Left kidney (tissue), 2 donors: Measurements from ENCODE around the gene GATAD2A. TPM values are rescaled to one million over a fixed set of nuclear protein-coding genes. Genes with fewer than 3 reads are reported as not detected.
A peak's percentile ranks its signal among the peaks of the same experiment; 100 is the strongest.

Source experiments
- DNase-seq: peaks from one replicate; pipeline ENCODE4 v3.0.0-alpha.2; 2013
- polyA plus RNA-seq: library from polyadenylated mRNA; unstranded; fragments of 120-200 nt; gene quantifications from one replicate; pipeline ENCODE4 v1.2.1, GENCODE V29; 2013; ENCODE audit not compliant: insufficient read length

Gene GATAD2A
- polyA plus RNA-seq, 1 donor, result 43.1 TPM

DNA sequence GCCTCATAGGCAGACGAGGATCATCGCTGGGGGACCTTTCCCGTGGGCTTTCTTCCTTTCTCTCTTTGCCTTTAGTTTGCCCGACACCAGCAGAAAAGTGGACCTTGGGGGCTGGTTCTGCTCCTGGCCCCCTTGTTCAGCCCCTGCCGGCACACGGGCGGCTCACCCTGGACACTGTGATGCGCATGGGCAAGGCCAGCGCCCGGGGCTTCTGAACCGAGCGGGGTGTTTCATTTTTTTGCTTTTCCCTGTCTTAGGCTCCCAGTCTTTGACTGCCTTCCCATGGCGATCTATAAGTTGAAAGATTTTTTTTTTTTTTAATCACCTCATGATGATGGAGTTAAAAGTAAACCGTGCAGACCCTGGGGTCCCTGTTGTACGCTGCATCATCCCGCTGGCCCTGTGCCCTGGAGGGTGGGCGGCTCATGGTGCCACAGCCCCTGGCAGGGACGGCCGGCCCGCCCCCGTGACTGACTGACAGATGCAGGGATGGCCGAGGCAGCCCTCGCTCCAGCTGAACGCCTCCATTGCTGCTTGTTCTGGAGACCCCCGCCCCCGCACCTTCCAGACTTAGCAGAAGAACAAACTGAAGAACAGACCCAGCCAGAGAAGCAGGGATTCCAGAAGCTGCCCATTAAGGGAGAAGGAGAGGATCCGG lies 100.3 kb downstream of the GATAD2A start:
- no peak for DNase-seq

DNA sequence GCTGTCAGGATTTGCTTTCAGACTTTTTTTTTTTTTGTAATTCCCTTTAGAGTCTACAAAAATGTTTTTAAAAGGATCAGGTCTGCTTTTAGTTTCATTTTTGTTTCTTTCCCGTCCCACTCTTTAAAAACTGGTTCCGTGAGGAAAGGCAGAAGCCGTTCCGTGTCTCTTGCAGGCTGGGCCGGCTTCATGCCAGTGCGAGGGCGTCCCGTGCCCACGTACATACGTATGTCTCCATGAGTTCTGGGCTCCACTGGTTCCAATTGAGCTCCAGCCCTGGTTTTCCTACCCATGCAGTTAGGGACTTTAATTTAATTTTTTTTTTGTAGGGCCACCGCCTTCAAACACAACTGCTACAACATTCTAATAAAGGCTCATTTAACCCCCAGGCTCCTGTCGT lies 101.1 kb downstream of the GATAD2A start:
- no peak for DNase-seq

DNA sequence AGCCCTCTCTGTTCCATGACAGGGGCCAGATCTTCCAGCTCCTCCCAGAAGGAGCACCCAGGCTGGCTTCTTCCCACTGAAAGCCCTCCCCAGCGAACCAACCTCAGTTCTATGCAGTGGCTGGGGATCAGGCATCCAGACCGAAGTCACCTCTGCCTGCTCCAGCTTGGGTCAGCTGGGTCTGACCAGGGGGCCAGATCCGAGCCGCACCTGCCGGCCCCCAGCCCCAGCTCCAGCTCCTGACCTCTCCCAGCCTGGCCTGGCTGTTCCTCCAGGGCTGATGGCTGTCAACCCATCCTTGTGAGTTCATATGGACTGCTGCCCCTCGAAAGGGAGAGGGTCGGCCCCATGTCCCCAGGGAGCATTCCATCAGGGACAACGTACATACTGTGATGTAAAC lies 101.9 kb downstream of the GATAD2A start:
- no peak for DNase-seq

DNA sequence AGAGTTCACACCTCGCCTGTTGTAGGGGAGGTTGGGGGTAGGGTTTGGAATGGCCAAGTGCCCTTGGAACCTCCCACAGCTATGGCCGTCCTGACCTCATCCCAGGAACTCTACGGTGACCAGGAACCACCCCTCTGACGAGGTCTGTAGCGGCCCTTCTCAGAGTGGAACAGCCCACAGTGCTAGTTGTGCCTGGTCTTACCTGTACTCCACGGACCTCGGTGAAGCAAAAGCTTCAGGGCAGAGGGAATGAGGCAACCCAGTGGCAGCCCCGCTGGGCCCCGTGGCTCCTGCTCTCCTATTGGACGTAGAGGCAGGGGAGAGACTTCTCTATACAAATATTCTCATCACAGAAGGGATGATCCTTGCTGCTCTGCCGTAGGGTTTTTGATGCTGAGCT lies 102.7 kb downstream of the GATAD2A start:
- DNase-seq, result no peak

DNA sequence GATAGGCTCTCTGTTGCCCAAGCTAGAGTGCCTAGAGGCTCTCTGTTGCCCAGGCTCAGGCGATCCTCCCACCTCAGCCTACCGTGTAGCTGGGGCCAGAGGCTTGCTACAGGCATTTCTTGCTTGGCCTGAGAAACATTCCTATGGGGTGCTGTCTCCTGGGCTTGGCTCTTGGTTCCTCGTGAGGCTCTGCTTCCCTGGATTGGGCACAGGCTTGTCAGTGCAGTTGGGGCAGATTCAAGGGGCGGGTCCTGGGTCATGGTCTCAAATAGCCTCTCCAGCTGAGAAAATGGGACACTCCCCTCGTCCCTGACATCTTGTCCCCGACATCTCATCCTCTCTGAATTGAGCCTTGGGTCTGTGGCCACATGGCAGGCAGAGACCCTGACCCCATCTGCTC lies 105.0 kb downstream of the GATAD2A start:
- DNase-seq, result no peak

DNA sequence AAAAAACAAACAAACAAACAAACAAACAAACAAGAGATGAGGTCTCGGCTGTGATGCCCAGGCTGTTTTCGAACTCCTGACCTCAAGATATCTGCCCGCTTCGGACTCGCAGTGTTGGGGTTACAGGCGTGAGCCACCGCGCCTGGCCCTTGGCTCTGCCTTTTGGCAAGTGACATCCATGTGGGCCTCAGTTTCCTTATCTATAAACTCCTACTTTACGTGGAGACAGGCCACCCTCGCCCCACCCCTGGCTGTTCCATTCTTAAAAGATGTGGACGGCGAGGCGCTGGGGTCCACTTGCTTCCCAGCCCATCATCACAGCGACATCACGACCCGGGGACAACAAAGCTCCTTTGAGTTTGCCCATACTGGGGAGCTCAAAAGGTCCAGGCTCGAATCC lies 108.2 kb downstream of the GATAD2A start:
- no peak for DNase-seq

DNA sequence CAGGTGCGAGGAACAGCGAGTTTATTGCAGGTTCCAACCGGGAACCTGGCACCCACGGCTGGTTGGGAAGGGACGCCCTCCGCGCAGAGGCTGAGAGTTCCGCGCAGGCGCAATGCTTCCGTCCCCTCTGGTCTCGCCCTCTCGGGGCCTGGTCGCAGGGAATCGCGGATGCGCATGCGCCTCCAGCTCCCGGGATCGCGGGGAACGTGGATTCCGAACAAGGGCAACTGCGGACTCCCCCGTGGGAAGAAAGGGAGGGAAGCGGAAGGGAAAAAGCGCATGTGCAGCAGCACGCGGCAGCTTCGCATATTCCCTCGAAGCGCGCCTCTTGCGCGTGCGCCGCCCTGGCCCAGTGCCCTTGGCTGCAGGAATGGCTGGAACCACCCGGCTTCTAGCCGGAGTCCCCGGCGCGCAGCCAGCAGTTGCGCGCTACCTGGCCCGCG lies 108.8 kb downstream of the GATAD2A start:
- peak; percentile 63 for DNase-seq

DNA sequence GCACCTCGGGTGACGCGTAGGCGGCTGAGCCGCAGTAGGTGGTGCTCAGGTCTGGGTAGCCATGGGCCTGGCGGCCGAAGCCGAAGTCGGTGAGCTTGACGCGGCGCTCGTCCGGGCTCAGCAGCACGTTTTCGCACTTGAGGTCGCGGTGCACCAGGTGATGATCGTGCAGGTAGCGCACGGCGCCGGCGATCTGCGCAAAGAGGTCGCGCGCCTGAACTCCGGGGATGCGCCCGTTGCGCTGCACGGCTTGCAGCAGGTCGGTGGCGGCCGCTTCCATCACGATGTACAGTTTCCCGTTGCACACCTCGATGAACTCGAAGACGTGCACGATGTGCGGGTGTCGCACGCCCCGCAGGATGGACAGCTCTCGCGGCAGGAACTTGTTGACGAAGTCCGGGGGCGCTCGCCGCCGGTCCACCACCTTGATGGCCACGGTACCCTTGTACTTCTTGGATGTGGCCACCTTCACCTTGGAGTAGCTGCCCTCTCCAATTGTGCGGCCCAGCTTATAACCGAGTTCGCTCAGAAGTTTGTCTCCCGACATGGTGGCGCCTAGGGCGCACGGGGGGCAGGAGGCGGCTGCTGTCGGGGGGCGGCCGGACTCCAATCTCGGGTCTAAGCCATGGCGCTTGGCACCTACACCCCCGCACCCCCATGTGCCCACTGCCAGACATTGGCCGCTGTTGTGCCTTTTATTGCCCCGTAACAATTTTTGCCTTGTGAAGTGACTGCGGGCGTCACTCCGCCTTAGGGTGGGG lies 109.6 kb downstream of the GATAD2A start, which contains the start of gene TSSK6:
TSSK6 (minus strand) TSS at position 668 of the 761 bp plus-strand sequence; CDS start at position 547, 121 bp downstream.
- no peak for DNase-seq

DNA sequence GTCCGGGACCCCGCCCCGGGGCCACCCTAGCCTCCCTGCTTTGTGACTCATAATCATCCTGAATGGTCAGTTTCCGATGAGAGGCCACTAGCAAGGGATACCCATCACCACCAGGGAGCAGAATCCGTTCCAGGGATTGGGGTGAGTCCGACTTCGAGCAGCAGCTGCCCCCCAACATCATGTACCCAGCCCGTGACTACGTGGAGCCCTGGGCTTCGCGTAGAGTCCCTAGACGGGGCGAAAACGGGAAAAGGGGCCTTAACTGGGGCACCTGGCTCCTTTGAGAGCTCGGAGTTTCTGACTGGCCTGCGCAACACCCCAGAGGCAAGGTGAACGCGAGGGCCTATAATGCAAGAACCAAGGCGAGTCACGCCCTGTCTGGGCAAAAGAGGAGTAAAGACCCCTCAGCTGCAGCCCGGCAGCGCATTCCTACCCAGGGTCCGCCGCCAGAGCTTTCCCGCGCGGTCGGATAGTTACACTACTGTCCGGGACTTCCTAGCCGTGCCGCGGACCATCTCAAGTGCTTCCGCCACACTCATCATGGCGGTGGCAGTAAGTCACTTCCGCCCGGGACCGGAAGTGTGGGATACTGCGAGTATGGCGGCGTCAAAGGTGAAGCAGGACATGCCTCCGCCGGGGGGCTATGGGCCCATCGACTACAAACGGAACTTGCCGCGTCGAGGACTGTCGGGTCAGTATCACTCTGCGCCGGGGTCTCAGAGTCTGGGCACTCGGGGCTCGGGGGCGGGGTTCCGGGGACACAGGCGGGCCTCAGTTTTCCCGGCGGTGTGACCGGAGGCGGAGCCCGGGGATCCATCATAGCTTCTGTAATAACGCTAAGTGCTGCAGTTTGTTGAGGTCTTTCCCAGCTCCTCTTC lies 110.4 kb downstream of the GATAD2A start, which contains the start of gene NDUFA13:
NDUFA13 (plus strand) TSS at position 584 of the 878 bp plus-strand sequence; CDS start at position 598, 14 bp downstream.
- DNase-seq, result peak; percentile 97

DNA sequence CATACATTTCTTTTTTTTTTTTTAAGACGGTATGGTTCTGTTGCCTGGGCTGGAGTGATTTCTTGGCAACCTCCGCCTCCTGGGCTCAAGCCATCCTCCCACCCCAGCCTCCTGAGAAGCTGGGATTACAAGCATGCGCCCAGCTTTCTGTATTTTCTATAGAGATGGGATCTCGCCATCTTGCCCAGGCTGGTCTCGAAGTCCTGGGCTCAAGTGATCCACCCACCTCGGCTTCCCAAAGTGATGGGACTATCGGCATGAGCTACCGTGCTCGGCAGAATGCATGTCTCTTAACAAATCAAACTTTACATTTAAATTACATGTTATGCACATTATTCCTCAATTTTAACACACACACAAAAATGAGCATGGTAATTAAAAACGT lies 111.8 kb downstream of the GATAD2A start:
- DNase-seq, result no peak

DNA sequence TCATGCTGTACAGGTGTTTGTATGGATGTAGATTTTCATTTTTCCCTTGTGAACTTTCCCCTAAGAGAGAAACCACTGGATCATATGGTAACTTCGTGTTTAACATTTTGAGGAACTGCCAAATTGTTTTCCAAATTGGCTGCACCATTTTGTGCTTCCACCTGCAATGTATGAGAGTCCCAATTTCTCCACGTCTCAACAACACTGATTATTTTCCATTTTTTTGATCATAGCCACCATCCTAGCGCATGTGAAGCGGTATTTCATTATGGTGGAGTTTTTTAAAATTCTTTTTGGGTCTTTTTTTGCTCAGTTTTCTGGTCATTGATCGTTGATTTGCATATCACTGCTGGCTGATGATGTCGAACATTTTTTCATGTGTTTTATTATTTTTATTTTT lies 115.5 kb downstream of the GATAD2A start:
- DNase-seq, result no peak

DNA sequence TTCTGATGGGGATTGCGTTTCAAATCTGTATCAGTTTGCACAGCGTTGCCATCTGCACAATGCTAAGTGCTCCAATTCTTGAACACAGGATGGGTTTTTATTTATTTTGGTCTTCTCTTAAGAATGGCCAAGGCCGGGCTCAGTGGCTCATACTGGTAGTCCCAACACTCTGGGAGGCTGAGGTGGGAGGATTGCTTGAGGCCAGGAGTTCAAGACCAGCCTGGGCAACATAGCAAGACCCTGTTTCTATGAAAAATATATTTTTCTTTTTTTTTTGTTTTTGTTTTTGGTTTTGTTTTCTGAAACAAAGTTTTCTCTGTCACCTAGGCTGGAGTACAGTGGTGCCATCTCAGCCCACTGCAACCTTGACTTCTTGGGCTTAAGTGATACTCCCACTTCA lies 117.7 kb downstream of the GATAD2A start:
- DNase-seq, result no peak

DNA sequence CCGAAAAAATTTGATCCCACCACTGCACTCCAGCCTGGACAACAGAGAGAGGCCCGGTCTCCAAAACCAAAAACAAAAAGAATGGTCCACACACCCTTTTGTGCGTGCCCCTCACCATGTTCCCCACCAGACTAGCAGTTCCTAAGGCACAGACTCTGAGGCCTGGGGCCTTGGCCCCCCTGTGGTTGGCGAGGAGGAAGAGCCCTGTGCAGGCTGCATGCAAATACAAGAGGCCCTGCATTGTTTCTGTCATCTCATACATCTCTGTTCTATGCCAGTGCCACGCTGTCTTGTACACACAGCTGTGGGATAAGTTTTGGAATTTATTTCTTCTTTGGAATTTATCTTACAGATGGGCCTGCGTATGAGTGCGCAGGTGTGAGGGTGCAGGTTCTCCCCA lies 118.6 kb downstream of the GATAD2A start:
- no peak for DNase-seq

DNA sequence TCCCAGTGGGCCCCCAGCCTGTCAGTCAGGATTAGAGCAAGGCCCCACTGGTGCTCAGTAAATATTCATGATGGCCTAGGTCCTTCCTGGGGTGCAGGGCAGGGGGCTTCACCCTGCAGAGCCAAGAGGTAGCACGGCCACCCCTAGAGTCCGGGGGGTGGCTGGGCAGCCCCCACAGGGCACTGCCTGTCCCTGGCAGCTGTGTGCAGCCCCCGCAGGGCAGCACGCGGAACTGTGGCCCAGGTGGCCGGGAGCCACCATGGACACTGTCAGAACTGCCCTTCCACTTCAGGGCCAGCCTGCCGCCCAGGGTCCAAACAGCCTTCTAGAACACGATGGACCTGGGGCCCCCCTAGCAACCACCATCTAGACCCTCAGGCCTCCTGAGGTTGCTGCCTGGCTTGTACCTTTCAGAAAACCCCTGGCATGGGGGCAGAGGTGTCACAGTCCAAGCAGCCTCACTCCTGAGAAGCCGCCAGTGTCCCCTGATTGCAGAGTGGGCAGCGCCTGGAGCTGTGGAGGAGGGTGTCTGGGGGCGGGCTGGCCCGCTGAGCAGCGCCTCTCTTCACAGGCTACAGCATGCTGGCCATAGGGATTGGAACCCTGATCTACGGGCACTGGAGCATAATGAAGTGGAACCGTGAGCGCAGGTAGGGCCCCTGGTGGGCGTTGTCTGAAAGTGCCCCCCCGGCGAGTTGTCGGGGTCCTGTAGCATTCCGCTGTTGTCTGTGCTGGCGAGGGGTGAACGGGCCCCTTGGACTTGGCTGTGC lies 120.3 kb downstream of the GATAD2A start:
- DNase-seq, result no peak

DNA sequence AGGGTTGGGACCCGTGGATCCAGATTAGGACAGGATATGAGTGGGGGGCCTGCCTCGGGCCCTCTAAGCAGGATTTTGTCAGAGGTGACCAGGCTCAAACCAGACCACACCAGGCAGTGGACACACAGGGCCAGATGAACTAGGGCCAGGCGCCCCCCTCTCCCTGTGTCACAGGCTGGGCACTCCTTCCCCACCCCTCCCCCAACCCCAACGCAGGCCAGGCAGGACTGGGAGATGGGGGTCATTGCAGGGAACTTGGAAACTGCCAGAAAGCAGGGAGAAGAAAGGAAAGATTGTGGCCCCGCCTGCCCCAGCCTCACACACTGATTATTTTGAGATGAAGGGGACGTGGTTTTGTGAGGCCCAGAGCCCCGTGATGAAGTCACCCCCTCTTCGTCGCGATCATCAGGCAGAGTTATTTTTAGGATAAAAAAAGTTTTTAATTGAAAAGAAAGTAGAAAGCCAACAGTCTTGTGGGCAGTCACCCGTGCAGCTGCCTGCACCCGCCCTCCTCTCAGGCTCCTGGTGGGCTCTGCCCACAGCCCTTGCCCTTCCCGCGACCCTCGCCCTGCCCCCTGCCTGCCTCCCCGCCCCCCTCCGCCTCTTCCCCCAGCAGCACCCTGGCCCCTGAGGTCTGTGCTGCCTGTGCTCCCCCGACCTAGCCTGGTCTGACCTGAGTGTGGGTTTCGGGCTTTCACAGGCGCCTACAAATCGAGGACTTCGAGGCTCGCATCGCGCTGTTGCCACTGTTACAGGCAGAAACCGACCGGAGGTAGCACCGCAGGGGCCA lies 121.3 kb downstream of the GATAD2A start:
- DNase-seq, result no peak

DNA sequence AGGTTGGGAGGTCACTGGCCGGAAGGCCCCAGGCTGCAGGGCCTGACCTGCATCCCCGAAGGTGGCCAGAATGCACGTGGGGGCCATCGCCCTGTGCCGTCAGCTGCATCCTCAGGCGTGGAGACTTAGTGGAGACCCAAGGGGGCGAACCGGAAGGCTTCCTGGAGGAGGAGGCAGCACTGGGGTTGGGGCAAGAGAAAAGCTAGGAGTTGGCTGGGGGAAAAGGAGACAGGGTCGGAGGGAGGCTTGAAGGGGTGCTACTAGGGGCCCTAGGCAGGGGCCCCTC lies 121.8 kb downstream of the GATAD2A start:
- DNase-seq, result no peak

DNA sequence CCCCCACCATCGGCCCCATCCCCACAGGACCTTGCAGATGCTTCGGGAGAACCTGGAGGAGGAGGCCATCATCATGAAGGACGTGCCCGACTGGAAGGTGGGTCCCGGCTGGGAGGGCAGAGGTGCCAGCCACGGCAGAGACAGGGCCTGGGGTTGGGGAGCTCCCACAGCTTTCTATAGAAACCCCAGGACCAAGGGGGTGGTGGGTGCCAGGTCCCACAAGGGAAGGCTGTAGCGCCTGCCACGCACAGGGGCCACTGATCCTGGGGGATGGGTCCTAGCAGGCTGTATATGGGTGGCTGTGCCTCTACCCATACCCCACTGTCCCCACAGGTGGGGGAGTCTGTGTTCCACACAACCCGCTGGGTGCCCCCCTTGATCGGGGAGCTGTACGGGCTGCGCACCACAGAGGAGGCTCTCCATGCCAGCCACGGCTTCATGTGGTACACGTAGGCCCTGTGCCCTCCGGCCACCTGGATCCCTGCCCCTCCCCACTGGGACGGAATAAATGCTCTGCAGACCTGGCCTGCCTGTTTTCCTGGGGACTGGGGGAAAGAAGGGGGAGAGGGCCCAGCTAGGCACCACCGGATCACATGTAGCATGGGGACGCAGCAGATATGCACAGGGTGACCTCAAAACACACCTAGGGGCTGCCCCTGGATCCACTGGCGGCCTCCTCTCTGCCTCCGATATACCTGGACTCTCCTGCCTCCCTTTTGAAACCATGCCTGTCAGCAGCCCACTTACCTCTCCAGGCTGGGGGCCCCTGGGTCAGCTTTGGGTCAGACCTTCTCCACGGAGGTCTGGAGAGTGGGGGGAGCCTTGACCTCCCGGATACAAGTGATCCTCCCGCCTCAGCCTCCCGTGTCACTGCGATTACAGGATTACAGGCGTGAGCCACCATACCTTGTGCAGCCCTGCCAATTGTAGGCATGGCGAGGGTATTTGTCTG lies 122.5 kb downstream of the GATAD2A start:
- DNase-seq, result no peak

DNA sequence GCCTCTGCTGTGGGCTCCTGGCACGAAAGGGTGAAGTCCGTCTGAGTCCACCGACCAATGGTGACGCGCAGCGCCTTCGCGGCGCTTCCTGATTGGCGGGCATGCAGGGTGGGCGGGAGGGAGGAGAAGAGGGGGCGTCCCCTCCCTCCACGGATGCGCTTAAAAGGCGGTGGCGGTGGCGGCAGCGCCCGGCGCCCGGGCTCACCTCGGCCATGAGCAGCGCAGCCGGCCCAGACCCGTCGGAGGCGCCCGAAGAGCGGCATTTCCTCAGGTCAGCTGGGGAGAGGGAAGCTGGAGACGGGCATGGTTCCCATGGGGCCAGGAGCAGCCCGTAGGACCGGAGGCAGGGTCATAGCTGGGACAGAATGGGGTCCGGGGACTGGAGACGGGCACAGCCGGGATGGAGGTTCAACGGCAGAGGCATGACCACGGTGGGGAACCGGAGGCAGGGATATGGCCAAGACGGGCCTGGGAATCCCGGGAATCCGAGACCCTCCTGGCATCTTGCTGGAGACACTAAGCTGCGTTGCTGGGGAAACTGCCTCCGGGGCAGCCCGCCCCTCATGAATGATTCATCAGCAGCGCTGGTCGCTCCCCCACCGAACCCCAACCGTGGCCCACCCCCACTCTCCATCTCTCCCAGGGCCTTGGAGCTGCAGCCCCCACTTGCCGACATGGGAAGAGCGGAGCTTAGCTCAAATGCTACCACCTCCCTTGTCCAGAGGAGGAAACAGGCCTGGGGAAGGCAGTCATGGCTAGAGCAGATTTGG lies 123.4 kb downstream of the GATAD2A start, which contains the start of gene YJEFN3:
YJEFN3 (plus strand) TSS at position 191 of the 770 bp plus-strand sequence; CDS start at position 213, 22 bp downstream.
- DNase-seq, result no peak
